ENCODE measurements around the gene GALNT4.

Gene GALNT4

GRCh38 chr12:89524541-89525304 is at the start of gene GALNT4:
Gene GALNT4 (minus strand): TSS chr12:89524796. CDS start chr12:89524549, 247 bp downstream.
- DNase-seq = peak; percentile 93

- no peak for DNase-seq
Measured at GRCh38 chr12:89573051-89573810, 48.6 kb upstream of the GALNT4 start.

GRCh38 chr12:89571491-89572195 is 47.0 kb upstream of the GALNT4 start:
- no peak for DNase-seq

GRCh38 chr12:89568484-89568883 is 43.9 kb upstream of the GALNT4 start:
- no peak for DNase-seq

- no peak for DNase-seq
Measured at GRCh38 chr12:89567691-89568239, 43.2 kb upstream of the GALNT4 start.

GRCh38 chr12:89566615-89567014 is 42.0 kb upstream of the GALNT4 start:
- no peak for DNase-seq

- DNase-seq = no peak
Measured at GRCh38 chr12:89565002-89565401, 40.4 kb upstream of the GALNT4 start.

- DNase-seq = no peak
Measured at GRCh38 chr12:89559753-89560152, 35.2 kb upstream of the GALNT4 start.

- DNase-seq = no peak
Measured at GRCh38 chr12:89556976-89557375, 32.4 kb upstream of the GALNT4 start.

- DNase-seq = no peak
Measured at GRCh38 chr12:89552376-89552775, 27.8 kb upstream of the GALNT4 start.

GRCh38 chr12:89551747-89552146 is 27.2 kb upstream of the GALNT4 start:
- DNase-seq = no peak

- no peak for DNase-seq
Measured at GRCh38 chr12:89547101-89547500, 22.5 kb upstream of the GALNT4 start.

GRCh38 chr12:89546151-89546550 is 21.6 kb upstream of the GALNT4 start:
- DNase-seq = no peak

- peak; percentile 81 for DNase-seq
Measured at GRCh38 chr12:89544681-89545184, 20.1 kb upstream of the GALNT4 start.

GRCh38 chr12:89544022-89544421 is 19.4 kb upstream of the GALNT4 start:
- DNase-seq = no peak

- peak; percentile 74 for DNase-seq
Measured at GRCh38 chr12:89542912-89543592, 18.5 kb upstream of the GALNT4 start.

GRCh38 chr12:89542236-89542635 is 17.6 kb upstream of the GALNT4 start:
- DNase-seq = no peak

- DNase-seq = no peak
Measured at GRCh38 chr12:89540586-89540985, 16.0 kb upstream of the GALNT4 start.

GRCh38 chr12:89539426-89540223 is 15.0 kb upstream of the GALNT4 start:
- no peak for DNase-seq

- DNase-seq = no peak
Measured at GRCh38 chr12:89538897-89539296, 14.3 kb upstream of the GALNT4 start.

GRCh38 chr12:89537389-89537788 is 12.8 kb upstream of the GALNT4 start:
- no peak for DNase-seq

- no peak for DNase-seq
Measured at GRCh38 chr12:89529738-89530137, 5.1 kb upstream of the GALNT4 start.
